Fibroblast of lung (primary cell): ENCODE results near the gene RTN4RL1. TPM values are rescaled to one million over a fixed set of nuclear protein-coding genes. Genes with fewer than 3 reads are reported as not detected.

Source experiments
- DNase-seq, 2 donors: peaks; one replicate each; pipeline versions ENCODE4 v3.0.0 to v3.0.0-alpha.2; 2010; ENCODE audit warnings: low read depth in 2 of 2
- H2AFZ ChIP-seq: 2 replicates; pipeline ENCODE4 v1.5.1; 2012; ENCODE audit warnings: low read length, control low read depth, inconsistent platforms
- H3K27ac ChIP-seq: 2 replicates; pipeline ENCODE4 v1.5.1; 2011; ENCODE audit warnings: low read length, control low read depth; ENCODE audit not compliant: insufficient read depth
- H3K27me3 ChIP-seq: 2 replicates; pipeline ENCODE4 v1.5.1; 2011; ENCODE audit warnings: mild to moderate bottlenecking, low read length; ENCODE audit not compliant: control insufficient read depth, insufficient read depth
- H3K36me3 ChIP-seq: 2 replicates; pipeline ENCODE4 v1.5.1; 2011; ENCODE audit warnings: low read length; ENCODE audit not compliant: control insufficient read depth, insufficient read depth
- H3K4me1 ChIP-seq: 2 replicates; pipeline ENCODE4 v1.5.1; 2011; ENCODE audit warnings: low read length; ENCODE audit not compliant: control insufficient read depth, insufficient read depth; ENCODE audit errors: extremely low read depth
- H3K4me2 ChIP-seq: 2 replicates; pipeline ENCODE4 v1.5.1; 2011; ENCODE audit warnings: low read length, control low read depth; ENCODE audit not compliant: insufficient read depth; ENCODE audit errors: extremely low read depth
- H3K4me3 ChIP-seq, 4 experiments: fragments of 200-600 bp in 1 of 4; sonication (generic) in 1 of 4; replicated peaks in 1 of 4; 2 replicates each; pipeline ENCODE4 v1.5.1; 2011 to 2016; ENCODE audit warnings: low read length in 4 of 4, low read depth in 3 of 4, mild to moderate bottlenecking in 3 of 4, control low read depth in 2 of 4, inconsistent platforms in 1 of 4, mixed read lengths in 1 of 4; ENCODE audit not compliant: insufficient read depth in 1 of 4; ENCODE audit errors: control extremely low read depth in 1 of 4
- H3K79me2 ChIP-seq: 2 replicates; pipeline ENCODE4 v1.5.1; 2012; ENCODE audit warnings: mild to moderate bottlenecking, low read length, inconsistent platforms; ENCODE audit not compliant: control insufficient read depth, insufficient read depth
- H3K9ac ChIP-seq: 2 replicates; pipeline ENCODE4 v1.5.1; 2011; ENCODE audit warnings: mild to moderate bottlenecking, low read length, control low read depth; ENCODE audit not compliant: insufficient read depth
- H3K9me3 ChIP-seq: 2 replicates; pipeline ENCODE4 v1.5.1; 2012; ENCODE audit warnings: low read depth, low read length; ENCODE audit not compliant: control insufficient read depth, insufficient read depth
- H4K20me1 ChIP-seq: 2 replicates; pipeline ENCODE4 v1.5.1; 2011; ENCODE audit warnings: low read length; ENCODE audit not compliant: control insufficient read depth, insufficient read depth; ENCODE audit errors: extremely low read depth
- CTCF ChIP-seq, 2 donors: IDR thresholded peaks in 1 of 2; conservative IDR thresholded peaks in 1 of 2; 1 replicate in 1 of 2; 2 replicates in 1 of 2; pipeline ENCODE4 v1.5.1; 2011 to 2012; ENCODE audit warnings: low read length in 2 of 2, control low read depth in 1 of 2, inconsistent platforms in 1 of 2, low read depth in 1 of 2, mild to moderate bottlenecking in 1 of 2
- EZH2 ChIP-seq: IDR thresholded peaks from 2 replicates; pipeline ENCODE4 v1.5.1; 2012; ENCODE audit warnings: low read length, control low read depth, mild to moderate bottlenecking; ENCODE audit errors: missing control alignments
- polyA plus RNA-seq, 2 donors: library from polyadenylated mRNA; depleted of rRNA in 1 of 2; stranded (reverse) in 1 of 2; unstranded in 1 of 2; fragments of >200 nt; gene quantifications; 2 replicates each; pipeline ENCODE4 v1.2.1, GENCODE V29; 2011 to 2012; ENCODE audit warnings: missing spikeins in 1 of 2
- total RNA-seq: library from RNA; depleted of rRNA; stranded (reverse); fragments of >200 nt; gene quantifications from 2 replicates; pipeline ENCODE4 v1.2.1, GENCODE V29; 2014

Gene RTN4RL1
- total and polyA plus RNA-seq, 2 donors (not counting 1 experiment from before 2014, with no cell fraction given): 0.39 to 0.83 TPM

GRCh38 chr17:1915889-1916288 lies 109.2 kb downstream of the RTN4RL1 start:
- H4K20me1 ChIP-seq: no peaks in the 10 kb centered on the region
- peaks cover 6% of the 10 kb centered on the region for H3K27me3 ChIP-seq
- no peak for DNase-seq
- no peaks in the 10 kb centered on the region for H3K4me1 ChIP-seq
- no peak overlapping the region for H3K4me3 ChIP-seq
- H3K79me2 ChIP-seq: no peaks in the 10 kb centered on the region
- H3K36me3 ChIP-seq: no peaks in the 10 kb centered on the region
- TF ChIP-seq CTCF (conservative IDR thresholded peaks at IDR 0.05 in 1 of 2, IDR thresholded peaks at IDR 0.05 in 1 of 2; ENCODE audit: low read depth in 1 of 2, low read length in 2 of 2) (no peak), EZH2 (no peak)
- H3K4me2 ChIP-seq: no peak overlapping the region
- H3K27ac ChIP-seq: no peak overlapping the region
- no peaks in the 10 kb centered on the region for H3K9me3 ChIP-seq
- H3K9ac ChIP-seq: no peak overlapping the region
- H2AFZ ChIP-seq: no peak overlapping the region

- Histone ChIP-seq H3K9me3 (no peaks in the 10 kb centered on the region), H3K9ac (no peak overlapping the region), H3K27ac (no peak overlapping the region), H3K4me3 (no peak overlapping the region), H4K20me1 (no peaks in the 10 kb centered on the region), H3K79me2 (no peaks in the 10 kb centered on the region), H3K27me3 (peaks cover 6% of the 10 kb centered on the region), H3K4me1 (no peaks in the 10 kb centered on the region), H3K4me2 (no peak overlapping the region), H3K36me3 (no peaks in the 10 kb centered on the region), H2AFZ (no peak overlapping the region)
- no peak for DNase-seq
- TF ChIP-seq EZH2: no peak
Observed at GRCh38 chr17:1914661-1915083, 110.5 kb downstream of the RTN4RL1 start.

- no peaks in the 10 kb centered on the region for H3K36me3 ChIP-seq
- peaks cover 6% of the 10 kb centered on the region for H3K27me3 ChIP-seq
- no peaks in the 10 kb centered on the region for H3K79me2 ChIP-seq
- no peak overlapping the region for H3K9ac ChIP-seq
- no peaks in the 10 kb centered on the region for H4K20me1 ChIP-seq
- no peaks in the 10 kb centered on the region for H3K4me1 ChIP-seq
- no peak overlapping the region for H2AFZ ChIP-seq
- no peaks in the 10 kb centered on the region for H3K9me3 ChIP-seq
- H3K4me3 ChIP-seq: no peak overlapping the region
- TF ChIP-seq EZH2 (no peak), CTCF (conservative IDR thresholded peaks at IDR 0.05 in 1 of 2, IDR thresholded peaks at IDR 0.05 in 1 of 2; ENCODE audit: low read depth in 1 of 2, low read length in 2 of 2) (no peak)
- no peak overlapping the region for H3K27ac ChIP-seq
- no peak for DNase-seq
- H3K4me2 ChIP-seq: no peak overlapping the region
Observed at GRCh38 chr17:1913702-1914101, 111.4 kb downstream of the RTN4RL1 start.
